ENCODE measurements around the gene MIOS. TPM values are rescaled to one million over a fixed set of nuclear protein-coding genes. Genes with fewer than 3 reads are reported as not detected.
"Not testable (repeated sequence)": the region's sequence is repeated elsewhere in the genome, so short reads cannot be mapped to it uniquely, and the experiment has no call there.

MIOS gene
- total RNA-seq, 1 donor from 2014 or later = 27.8 TPM

GRCh38 chr7:7554021-7554432 lies 12.7 kb upstream of the MIOS start:
- H3K9me3 ChIP-seq = no peaks in the 10 kb centered on the region
- ATAC-seq = no peak
- H3K4me1 ChIP-seq = no peaks in the 10 kb centered on the region
- no peak for DNase-seq
- no peak overlapping the region for H3K4me3 ChIP-seq
- no peak overlapping the region for H3K27ac ChIP-seq
- intact Hi-C loops (cut with DNase I) = no loop called here
- TF ChIP-seq, protein P1, sequence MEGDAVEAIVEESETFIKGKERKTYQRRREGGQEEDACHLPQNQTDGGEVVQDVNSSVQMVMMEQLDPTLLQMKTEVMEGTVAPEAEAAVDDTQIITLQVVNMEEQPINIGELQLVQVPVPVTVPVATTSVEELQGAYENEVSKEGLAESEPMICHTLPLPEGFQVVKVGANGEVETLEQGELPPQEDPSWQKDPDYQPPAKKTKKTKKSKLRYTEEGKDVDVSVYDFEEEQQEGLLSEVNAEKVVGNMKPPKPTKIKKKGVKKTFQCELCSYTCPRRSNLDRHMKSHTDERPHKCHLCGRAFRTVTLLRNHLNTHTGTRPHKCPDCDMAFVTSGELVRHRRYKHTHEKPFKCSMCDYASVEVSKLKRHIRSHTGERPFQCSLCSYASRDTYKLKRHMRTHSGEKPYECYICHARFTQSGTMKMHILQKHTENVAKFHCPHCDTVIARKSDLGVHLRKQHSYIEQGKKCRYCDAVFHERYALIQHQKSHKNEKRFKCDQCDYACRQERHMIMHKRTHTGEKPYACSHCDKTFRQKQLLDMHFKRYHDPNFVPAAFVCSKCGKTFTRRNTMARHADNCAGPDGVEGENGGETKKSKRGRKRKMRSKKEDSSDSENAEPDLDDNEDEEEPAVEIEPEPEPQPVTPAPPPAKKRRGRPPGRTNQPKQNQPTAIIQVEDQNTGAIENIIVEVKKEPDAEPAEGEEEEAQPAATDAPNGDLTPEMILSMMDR (IDR thresholded peaks at IDR 0.05) = no peak
- no peaks in the 10 kb centered on the region for H3K27me3 ChIP-seq
- no peaks in the 10 kb centered on the region for H3K36me3 ChIP-seq

- TF ChIP-seq, protein P1 (IDR thresholded peaks at IDR 0.05) = no peak
- no peak for DNase-seq
- Histone ChIP-seq H3K4me3 (no peak overlapping the region), H3K27me3 (no peaks in the 10 kb centered on the region), H3K4me1 (no peaks in the 10 kb centered on the region), H3K9me3 (no peaks in the 10 kb centered on the region), H3K27ac (no peak overlapping the region), H3K36me3 (no peaks in the 10 kb centered on the region)
- intact Hi-C loops (cut with DNase I) = no loop called here
- no peak for ATAC-seq
Measured at GRCh38 chr7:7554649-7555575, 11.8 kb upstream of the MIOS start.

DNA sequence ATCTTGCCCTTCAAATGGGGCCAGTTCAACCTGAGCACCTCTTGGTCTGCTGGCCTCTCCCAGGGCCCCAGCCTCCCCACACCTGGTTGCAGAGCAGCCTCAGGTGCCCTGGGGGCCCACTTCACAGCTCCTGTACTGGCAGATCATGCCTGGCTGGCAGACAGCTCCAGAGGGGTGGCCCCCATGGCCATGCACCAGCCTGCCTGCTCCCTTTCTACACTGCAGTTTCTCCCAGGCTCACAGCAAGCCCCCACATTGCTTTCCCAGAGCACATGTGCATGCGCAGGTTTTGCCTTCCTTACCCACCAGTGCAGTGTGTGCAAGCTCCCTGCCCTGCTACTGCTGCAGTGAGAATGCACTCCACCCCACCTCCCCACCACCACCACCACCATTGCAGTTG lies 9.8 kb upstream of the MIOS start:
- Histone ChIP-seq H3K4me3 (no peak overlapping the region), H3K27ac (no peak overlapping the region), H3K27me3 (no peaks in the 10 kb centered on the region), H3K36me3 (no peaks in the 10 kb centered on the region), H3K9me3 (no peaks in the 10 kb centered on the region), H3K4me1 (no peaks in the 10 kb centered on the region)
- intact Hi-C loops (cut with DNase I) = no loop called here
- ATAC-seq (no peak), DNase-seq (no peak)
- TF ChIP-seq, protein P1 (IDR thresholded peaks at IDR 0.05) = no peak

- Histone ChIP-seq H3K4me3 (no peak overlapping the region), H3K27ac (no peak overlapping the region), H3K36me3 (no peaks in the 10 kb centered on the region), H3K4me1 (no peaks in the 10 kb centered on the region), H3K9me3 (no peaks in the 10 kb centered on the region), H3K27me3 (no peaks in the 10 kb centered on the region)
- no peak for DNase-seq
- TF ChIP-seq, protein P1 (IDR thresholded peaks at IDR 0.05) = no peak
- intact Hi-C loops (cut with DNase I) = no loop called here
- ATAC-seq = no peak
Measured at GRCh38 chr7:7557252-7557651, 9.4 kb upstream of the MIOS start.

- ATAC-seq; H3K4me1 ChIP-seq; intact Hi-C loops (cut with DNase I); H3K4me3 ChIP-seq; H3K9me3 ChIP-seq; H3K27me3 ChIP-seq; H3K27ac ChIP-seq; H3K36me3 ChIP-seq; DNase-seq: not testable (repeated sequence)
Measured at GRCh38 chr7:7561591-7561990, 5.1 kb upstream of the MIOS start.

DNA sequence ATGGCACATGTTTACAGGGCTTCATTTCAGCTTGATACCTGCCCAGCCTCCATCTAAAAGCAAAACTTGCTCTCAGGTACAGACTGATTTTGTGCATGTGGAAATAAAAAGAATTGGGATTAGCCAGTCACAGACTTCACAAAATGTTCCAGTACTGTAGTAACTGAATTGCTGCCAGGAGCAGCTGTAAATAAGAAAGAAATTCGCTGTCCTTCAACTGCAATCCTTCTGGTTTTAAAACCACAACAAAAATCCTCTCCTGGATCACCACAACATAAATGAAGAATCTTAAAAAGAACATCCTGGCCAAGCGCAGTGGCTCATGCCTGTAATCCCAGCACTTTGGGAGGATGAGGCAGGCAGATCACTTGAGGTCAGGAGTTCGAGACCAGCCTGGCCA lies 3.9 kb upstream of the MIOS start:
- intact Hi-C loops (cut with DNase I) = no loop called here
- no peak overlapping the region for H3K27ac ChIP-seq
- no peak for DNase-seq
- H3K9me3 ChIP-seq = no peaks in the 10 kb centered on the region
- H3K4me3 ChIP-seq = no peak overlapping the region
- no peaks in the 10 kb centered on the region for H3K36me3 ChIP-seq
- H3K27me3 ChIP-seq = no peaks in the 10 kb centered on the region
- TF ChIP-seq, protein P1 (IDR thresholded peaks at IDR 0.05) = no peak
- ATAC-seq = no peak
- peaks cover 3% of the 10 kb centered on the region for H3K4me1 ChIP-seq
